SJCRH30 (cell line): ENCODE results near the gene CNNM2. TPM values are rescaled to one million over a fixed set of nuclear protein-coding genes. Genes with fewer than 3 reads are reported as not detected.
"Not testable (repeated sequence)": the region's sequence is repeated elsewhere in the genome, so short reads cannot be mapped to it uniquely, and the experiment has no call there.

Experiments used
- DNase-seq, 2 experiments: peaks; one replicate each; pipeline ENCODE4 v3.0.0-alpha.2; 2015 to 2020
- H3K27ac ChIP-seq: fragments of 250-450 bp; sonication (Bioruptor Pico); 2 replicates; pipeline ENCODE4 v1.5.1; 2020; ENCODE audit warnings: mild to moderate bottlenecking, moderate library complexity
- H3K27me3 ChIP-seq: fragments of 250-450 bp; sonication (Bioruptor Pico); 2 replicates; pipeline ENCODE4 v1.5.1; 2020; ENCODE audit warnings: mild to moderate bottlenecking, moderate library complexity
- H3K36me3 ChIP-seq: fragments of 250-450 bp; sonication (Bioruptor Pico); 2 replicates; pipeline ENCODE4 v1.5.1; 2020; ENCODE audit warnings: mild to moderate bottlenecking, moderate library complexity
- H3K4me1 ChIP-seq: fragments of 250-450 bp; sonication (Bioruptor Pico); 2 replicates; pipeline ENCODE4 v1.5.1; 2020; ENCODE audit warnings: mild to moderate bottlenecking, moderate library complexity
- H3K4me3 ChIP-seq: fragments of 250-450 bp; sonication (Bioruptor Pico); 2 replicates; pipeline ENCODE4 v1.5.1; 2020; ENCODE audit warnings: mild to moderate bottlenecking, moderate library complexity
- H3K9me3 ChIP-seq: fragments of 250-450 bp; sonication (Bioruptor Pico); replicated peaks from 2 replicates; pipeline ENCODE4 v1.5.1; 2020; ENCODE audit warnings: mild to moderate bottlenecking, moderate library complexity
- total RNA-seq: library from RNA; depleted of rRNA; stranded (reverse); fragments of >200 nt; shearing (Covaris generic); gene quantifications from 2 replicates; pipeline ENCODE4 v1.2.3, GENCODE V29; 2014

CNNM2 gene
- total RNA-seq, 1 experiment from 2014 or later = 4.9 TPM

- Histone ChIP-seq H3K9me3 (no peaks in the 10 kb centered on the region), H3K27me3 (no peaks in the 10 kb centered on the region), H3K27ac (no peak overlapping the region), H3K4me3 (no peak overlapping the region), H3K4me1 (no peaks in the 10 kb centered on the region), H3K36me3 (no peaks in the 10 kb centered on the region)
- DNase-seq = peak in 1 of 2 experiments; percentile 38
These were observed 1.9 kb upstream of the CNNM2 start for GRCh38 chr10:102916173-102916572.

- Histone ChIP-seq H3K4me3 (peak overlapping the region; percentile 73), H3K4me1 (no peaks in the 10 kb centered on the region), H3K36me3 (no peaks in the 10 kb centered on the region), H3K9me3 (no peaks in the 10 kb centered on the region), H3K27me3 (no peaks in the 10 kb centered on the region), H3K27ac (peak overlapping the region; percentile 34)
- DNase-seq = peak; percentile 82 to 87
These were observed 656 bp upstream of the CNNM2 start for GRCh38 chr10:102917314-102917961.

- DNase-seq = no peak
- Histone ChIP-seq H3K9me3 (no peaks in the 10 kb centered on the region), H3K27me3 (no peaks in the 10 kb centered on the region), H3K4me3 (peak overlapping the region; percentile 73), H3K27ac (peak overlapping the region; percentile 25), H3K4me1 (no peaks in the 10 kb centered on the region), H3K36me3 (no peaks in the 10 kb centered on the region)
These were observed 737 bp downstream of the CNNM2 start for GRCh38 chr10:102918817-102919245.

GRCh38 chr10:102919246-102919959, 1.3 kb downstream of the CNNM2 start:
- no peak for DNase-seq
- Histone ChIP-seq H3K27ac (no peak overlapping the region), H3K36me3 (no peaks in the 10 kb centered on the region), H3K27me3 (no peaks in the 10 kb centered on the region), H3K9me3 (no peaks in the 10 kb centered on the region), H3K4me1 (no peaks in the 10 kb centered on the region), H3K4me3 (peak overlapping the region; percentile 73)

GRCh38 chr10:102919992-102920739, 2.1 kb downstream of the CNNM2 start:
- H3K27ac ChIP-seq = no peak overlapping the region
- H3K9me3 ChIP-seq = no peaks in the 10 kb centered on the region

GRCh38 chr10:102923601-102924000, 5.5 kb downstream of the CNNM2 start:
- Histone ChIP-seq H3K4me1 (no peaks in the 10 kb centered on the region), H3K4me3 (no peak overlapping the region), H3K9me3 (no peaks in the 10 kb centered on the region), H3K27me3 (no peaks in the 10 kb centered on the region), H3K27ac (no peak overlapping the region), H3K36me3 (no peaks in the 10 kb centered on the region)
- DNase-seq = no peak

More at GRCh38 chr10:102919992-102920739, 2.1 kb downstream of the CNNM2 start:
- H3K4me3 ChIP-seq = no peak overlapping the region
- no peaks in the 10 kb centered on the region for H3K27me3 ChIP-seq
- no peaks in the 10 kb centered on the region for H3K4me1 ChIP-seq
- DNase-seq = no peak
- no peaks in the 10 kb centered on the region for H3K36me3 ChIP-seq

GRCh38 chr10:102926842-102927241, 8.7 kb downstream of the CNNM2 start:
- no peak overlapping the region for H3K27ac ChIP-seq
- DNase-seq = no peak
- H3K4me1 ChIP-seq = no peaks in the 10 kb centered on the region
- H3K36me3 ChIP-seq = no peaks in the 10 kb centered on the region
- H3K27me3 ChIP-seq = no peaks in the 10 kb centered on the region
- no peaks in the 10 kb centered on the region for H3K9me3 ChIP-seq
- H3K4me3 ChIP-seq = no peak overlapping the region

GRCh38 chr10:102927311-102928010, 9.4 kb downstream of the CNNM2 start:
- Histone ChIP-seq H3K4me1 (no peaks in the 10 kb centered on the region), H3K9me3 (no peaks in the 10 kb centered on the region), H3K36me3 (no peaks in the 10 kb centered on the region), H3K4me3 (no peak overlapping the region), H3K27ac (no peak overlapping the region), H3K27me3 (no peaks in the 10 kb centered on the region)
- DNase-seq = no peak

- not testable (repeated sequence) for H3K36me3 ChIP-seq, H3K27me3 ChIP-seq, H3K4me1 ChIP-seq, H3K27ac ChIP-seq, H3K9me3 ChIP-seq, DNase-seq, H3K4me3 ChIP-seq
These were observed 10.3 kb downstream of the CNNM2 start for GRCh38 chr10:102928442-102928841.

- H3K27me3 ChIP-seq = no peaks in the 10 kb centered on the region
- H3K4me1 ChIP-seq = no peaks in the 10 kb centered on the region
- no peak overlapping the region for H3K27ac ChIP-seq
- H3K4me3 ChIP-seq = no peak overlapping the region
- no peaks in the 10 kb centered on the region for H3K36me3 ChIP-seq
- H3K9me3 ChIP-seq = no peaks in the 10 kb centered on the region
- no peak for DNase-seq
These were observed 12.6 kb downstream of the CNNM2 start for GRCh38 chr10:102930720-102931119.

- DNase-seq = no peak
- Histone ChIP-seq H3K4me3 (no peak overlapping the region), H3K36me3 (no peaks in the 10 kb centered on the region), H3K27me3 (no peaks in the 10 kb centered on the region), H3K9me3 (no peaks in the 10 kb centered on the region), H3K27ac (no peak overlapping the region), H3K4me1 (no peaks in the 10 kb centered on the region)
These were observed 13.5 kb downstream of the CNNM2 start for GRCh38 chr10:102931643-102932042.

- H3K27ac ChIP-seq = no peak overlapping the region
- H3K4me3 ChIP-seq = no peak overlapping the region
- no peak for DNase-seq
- H3K36me3 ChIP-seq = no peaks in the 10 kb centered on the region
- H3K4me1 ChIP-seq = no peaks in the 10 kb centered on the region
- H3K9me3 ChIP-seq = no peaks in the 10 kb centered on the region
- no peaks in the 10 kb centered on the region for H3K27me3 ChIP-seq
These were observed 17.4 kb downstream of the CNNM2 start for GRCh38 chr10:102935505-102935904.

GRCh38 chr10:102935939-102936605, 18.0 kb downstream of the CNNM2 start:
- no peaks in the 10 kb centered on the region for H3K9me3 ChIP-seq
- H3K36me3 ChIP-seq = no peaks in the 10 kb centered on the region
- H3K27ac ChIP-seq = no peak overlapping the region

GRCh38 chr10:102941401-102941800, 23.3 kb downstream of the CNNM2 start:
- no peaks in the 10 kb centered on the region for H3K36me3 ChIP-seq
- no peaks in the 10 kb centered on the region for H3K9me3 ChIP-seq
- H3K27ac ChIP-seq = no peak overlapping the region

More at GRCh38 chr10:102935939-102936605, 18.0 kb downstream of the CNNM2 start:
- Histone ChIP-seq H3K4me3 (no peak overlapping the region), H3K27me3 (no peaks in the 10 kb centered on the region), H3K4me1 (no peaks in the 10 kb centered on the region)
- no peak for DNase-seq

More at GRCh38 chr10:102941401-102941800, 23.3 kb downstream of the CNNM2 start:
- no peaks in the 10 kb centered on the region for H3K27me3 ChIP-seq
- no peak for DNase-seq
- no peaks in the 10 kb centered on the region for H3K4me1 ChIP-seq
- no peak overlapping the region for H3K4me3 ChIP-seq
